Karpas-422 (cell line): ENCODE measurements around the gene MIPOL1. TPM values are rescaled to one million over a fixed set of nuclear protein-coding genes. Genes with fewer than 3 reads are reported as not detected.

ENCODE experiments used
- DNase-seq: peaks from one replicate; pipeline ENCODE4 v3.0.0-alpha.2; 2015
- H2AFZ ChIP-seq: fragments of 200-600 bp; sonication (generic); 2 replicates; pipeline ENCODE4 v1.6.1; 2014; ENCODE audit warnings: antibody characterized with exemption, low read length, mixed read lengths
- H3K27ac ChIP-seq: fragments of 200-600 bp; sonication (generic); 2 replicates; pipeline ENCODE4 v1.5.1; 2014; ENCODE audit warnings: mild to moderate bottlenecking, low read length, moderate library complexity
- H3K27me3 ChIP-seq: fragments of 200-600 bp; sonication (generic); 2 replicates; pipeline ENCODE4 v1.6.1; 2014; ENCODE audit warnings: low read length, mixed read lengths
- H3K36me3 ChIP-seq: fragments of 200-600 bp; sonication (generic); 2 replicates; pipeline ENCODE4 v1.6.1; 2014; ENCODE audit warnings: low read length, mixed read lengths; ENCODE audit not compliant: insufficient read depth
- H3K4me1 ChIP-seq: fragments of 200-600 bp; sonication (generic); 2 replicates; pipeline ENCODE4 v1.6.1; 2014; ENCODE audit warnings: mild to moderate bottlenecking, low read length, mixed read lengths
- H3K4me2 ChIP-seq: fragments of 200-600 bp; sonication (generic); 2 replicates; pipeline ENCODE4 v1.6.1; 2014; ENCODE audit warnings: low read length, low read depth, mild to moderate bottlenecking; ENCODE audit not compliant: poor library complexity, severe bottlenecking
- H3K4me3 ChIP-seq: fragments of 200-600 bp; sonication (generic); 2 replicates; pipeline ENCODE4 v1.5.1; 2014; ENCODE audit warnings: mild to moderate bottlenecking, antibody characterized with exemption, low read length, mixed read lengths
- H3K79me2 ChIP-seq: fragments of 200-600 bp; sonication (generic); 2 replicates; pipeline ENCODE4 v1.6.1; 2014; ENCODE audit warnings: mild to moderate bottlenecking, low read length, mixed read lengths
- H3K9ac ChIP-seq: fragments of 200-600 bp; sonication (generic); 2 replicates; pipeline ENCODE4 v1.6.0; 2014; ENCODE audit warnings: low read length
- H3K9me2 ChIP-seq: fragments of 200-600 bp; sonication (generic), shearing (Covaris generic); replicated peaks from 2 replicates; pipeline ENCODE4 v1.6.0; 2014; ENCODE audit warnings: mild to moderate bottlenecking, low read length, moderate library complexity; ENCODE audit not compliant: insufficient read depth
- H3K9me3 ChIP-seq: fragments of 300-700, 200-600 bp; sonication (generic); 2 replicates; pipeline ENCODE4 v1.6.1; 2014; ENCODE audit warnings: low read length, mixed read lengths
- H4K20me1 ChIP-seq: fragments of 200-600 bp; sonication (generic); 2 replicates; pipeline ENCODE4 v1.6.1; 2014; ENCODE audit warnings: mild to moderate bottlenecking, antibody characterized with exemption, low read length, low read depth; ENCODE audit not compliant: insufficient read depth
- total RNA-seq: library from RNA; depleted of rRNA; stranded (reverse); fragments of >200 nt; shearing (Covaris generic); gene quantifications from 2 replicates; pipeline ENCODE4 v1.2.3, GENCODE V29; 2014; ENCODE audit warnings: low replicate concordance

Gene MIPOL1
- total RNA-seq, 1 experiment from 2014 or later, result not detected

GRCh38 chr14:37470251-37470650, 272.5 kb downstream of the MIPOL1 start:
- Histone ChIP-seq H3K27ac (no peak overlapping the region), H3K4me1 (no peaks in the 10 kb centered on the region), H3K4me3 (no peak overlapping the region), H3K4me2 (no peak overlapping the region), H4K20me1 (no peaks in the 10 kb centered on the region), H3K9me2 (no peaks in the 10 kb centered on the region), H3K79me2 (no peaks in the 10 kb centered on the region), H3K36me3 (no peaks in the 10 kb centered on the region), H3K27me3 (peaks cover 2% of the 10 kb centered on the region; the same call in 1 of the 2 replicates), H3K9ac (no peak overlapping the region), H2AFZ (no peak overlapping the region), H3K9me3 (no peaks in the 10 kb centered on the region)
- DNase-seq, result no peak

- Histone ChIP-seq H3K4me3 (no peak overlapping the region), H3K79me2 (no peaks in the 10 kb centered on the region), H3K4me2 (no peak overlapping the region)
Measured at GRCh38 chr14:37472906-37473305, 275.2 kb downstream of the MIPOL1 start.

GRCh38 chr14:37474191-37474590, 276.5 kb downstream of the MIPOL1 start:
- Histone ChIP-seq H4K20me1 (no peaks in the 10 kb centered on the region), H3K9ac (no peak overlapping the region), H3K4me3 (no peak overlapping the region), H2AFZ (no peak overlapping the region), H3K4me2 (no peak overlapping the region), H3K36me3 (no peaks in the 10 kb centered on the region), H3K4me1 (no peaks in the 10 kb centered on the region), H3K9me3 (no peaks in the 10 kb centered on the region), H3K79me2 (no peaks in the 10 kb centered on the region), H3K9me2 (no peaks in the 10 kb centered on the region), H3K27me3 (peaks cover 6% of the 10 kb centered on the region), H3K27ac (no peak overlapping the region)
- no peak for DNase-seq

More at GRCh38 chr14:37472906-37473305, 275.2 kb downstream of the MIPOL1 start:
- Histone ChIP-seq H3K9me2 (no peaks in the 10 kb centered on the region), H3K4me1 (no peaks in the 10 kb centered on the region), H3K27ac (no peak overlapping the region), H2AFZ (peak overlapping the region; percentile 19; the same call in 1 of the 2 replicates), H3K9ac (no peak overlapping the region), H3K9me3 (no peaks in the 10 kb centered on the region), H4K20me1 (no peaks in the 10 kb centered on the region), H3K36me3 (no peaks in the 10 kb centered on the region), H3K27me3 (peaks cover 6% of the 10 kb centered on the region)
- DNase-seq, result no peak

GRCh38 chr14:37480446-37481290, 282.9 kb downstream of the MIPOL1 start:
- no peaks in the 10 kb centered on the region for H3K36me3 ChIP-seq

GRCh38 chr14:37482428-37482827, 284.7 kb downstream of the MIPOL1 start:
- Histone ChIP-seq H3K36me3 (no peaks in the 10 kb centered on the region), H3K4me3 (no peak overlapping the region), H3K4me1 (no peaks in the 10 kb centered on the region), H2AFZ (no peak overlapping the region), H3K79me2 (no peaks in the 10 kb centered on the region), H3K9me3 (no peaks in the 10 kb centered on the region), H3K27me3 (no peaks in the 10 kb centered on the region), H3K9ac (no peak overlapping the region), H3K27ac (no peak overlapping the region), H4K20me1 (no peaks in the 10 kb centered on the region), H3K4me2 (no peak overlapping the region), H3K9me2 (no peaks in the 10 kb centered on the region)
- DNase-seq, result no peak

More at GRCh38 chr14:37480446-37481290, 282.9 kb downstream of the MIPOL1 start:
- Histone ChIP-seq H2AFZ (no peak overlapping the region), H3K79me2 (no peaks in the 10 kb centered on the region), H3K27ac (no peak overlapping the region), H3K4me2 (no peak overlapping the region), H3K27me3 (peaks cover 4% of the 10 kb centered on the region; the same call in 1 of the 2 replicates), H3K4me1 (no peaks in the 10 kb centered on the region), H3K9me2 (no peaks in the 10 kb centered on the region), H3K9ac (no peak overlapping the region), H4K20me1 (no peaks in the 10 kb centered on the region), H3K4me3 (no peak overlapping the region), H3K9me3 (no peaks in the 10 kb centered on the region)
- DNase-seq, result no peak

- no peak overlapping the region for H3K9ac ChIP-seq
- no peaks in the 10 kb centered on the region for H3K4me1 ChIP-seq
- no peak for DNase-seq
- no peaks in the 10 kb centered on the region for H3K79me2 ChIP-seq
- H3K36me3 ChIP-seq, result no peaks in the 10 kb centered on the region
- H3K9me3 ChIP-seq, result no peaks in the 10 kb centered on the region
- no peak overlapping the region for H3K4me2 ChIP-seq
- no peak overlapping the region for H2AFZ ChIP-seq
- no peaks in the 10 kb centered on the region for H3K9me2 ChIP-seq
- H4K20me1 ChIP-seq, result no peaks in the 10 kb centered on the region
- H3K4me3 ChIP-seq, result no peak overlapping the region
- no peak overlapping the region for H3K27ac ChIP-seq
- no peaks in the 10 kb centered on the region for H3K27me3 ChIP-seq
Measured at GRCh38 chr14:37483672-37484071, 285.9 kb downstream of the MIPOL1 start.

GRCh38 chr14:37490607-37491006, 292.9 kb downstream of the MIPOL1 start:
- H3K9me3 ChIP-seq, result no peaks in the 10 kb centered on the region
- no peaks in the 10 kb centered on the region for H3K79me2 ChIP-seq
- H3K4me3 ChIP-seq, result no peak overlapping the region
- no peak overlapping the region for H3K27ac ChIP-seq
- H4K20me1 ChIP-seq, result no peaks in the 10 kb centered on the region
- no peak for DNase-seq
- no peaks in the 10 kb centered on the region for H3K36me3 ChIP-seq
- no peaks in the 10 kb centered on the region for H3K27me3 ChIP-seq
- no peak overlapping the region for H3K9ac ChIP-seq
- H3K4me2 ChIP-seq, result no peak overlapping the region
- no peaks in the 10 kb centered on the region for H3K9me2 ChIP-seq
- no peak overlapping the region for H2AFZ ChIP-seq
- no peaks in the 10 kb centered on the region for H3K4me1 ChIP-seq

- no peak for DNase-seq
- Histone ChIP-seq H3K9ac (no peak overlapping the region), H4K20me1 (no peaks in the 10 kb centered on the region), H3K27me3 (no peaks in the 10 kb centered on the region), H3K9me3 (no peaks in the 10 kb centered on the region), H2AFZ (no peak overlapping the region), H3K9me2 (no peaks in the 10 kb centered on the region), H3K4me3 (no peak overlapping the region), H3K27ac (no peak overlapping the region), H3K4me2 (no peak overlapping the region), H3K4me1 (no peaks in the 10 kb centered on the region), H3K79me2 (no peaks in the 10 kb centered on the region), H3K36me3 (no peaks in the 10 kb centered on the region)
Measured at GRCh38 chr14:37491076-37491475, 293.3 kb downstream of the MIPOL1 start.
